ENCODE data around the gene TBCB.
"Not testable (repeated sequence)": the region's sequence is repeated elsewhere in the genome, so short reads cannot be mapped to it uniquely, and the experiment has no call there.

The TBCB gene

GRCh38 chr19:36139473-36140303, 24.4 kb downstream of the TBCB start, which contains the start of gene CAPNS1:
TSS of gene CAPNS1 (plus strand) at chr19:36140066. CDS start at chr19:36141012, 946 bp downstream.
- peak; percentile 77 to 82 (median 80) for DNase-seq

GRCh38 chr19:36140304-36141038, 25.2 kb downstream of the TBCB start:
- DNase-seq, result peak in 1 of 4 experiments; percentile 54

GRCh38 chr19:36141039-36141927, 26.0 kb downstream of the TBCB start:
- peak; percentile 69 to 89 (median 76) for DNase-seq

GRCh38 chr19:36142046-36142445, 26.8 kb downstream of the TBCB start:
- DNase-seq, result no peak

- DNase-seq, result no peak
These were observed 27.2 kb downstream of the TBCB start for GRCh38 chr19:36142496-36142895.

- no peak for DNase-seq
These were observed 29.4 kb downstream of the TBCB start for GRCh38 chr19:36144624-36145023.

- no peak for DNase-seq
These were observed 34.6 kb downstream of the TBCB start for GRCh38 chr19:36149673-36150406.

- DNase-seq, result no peak
These were observed 35.3 kb downstream of the TBCB start for GRCh38 chr19:36150586-36150985.

- DNase-seq, result no peak
These were observed 36.1 kb downstream of the TBCB start for GRCh38 chr19:36151144-36152018.

- no peak for DNase-seq
These were observed 36.7 kb downstream of the TBCB start for GRCh38 chr19:36152019-36152351.

- no peak for DNase-seq
These were observed 37.3 kb downstream of the TBCB start, which contains the start of gene COX7A1 for GRCh38 chr19:36152352-36153091. TSS of gene COX7A1 (minus strand) at chr19:36152447. CDS start at chr19:36152407, 40 bp downstream.

GRCh38 chr19:36153126-36153525, 37.9 kb downstream of the TBCB start:
- DNase-seq, result no peak

- DNase-seq, result no peak
These were observed 45.7 kb downstream of the TBCB start for GRCh38 chr19:36160821-36161596.

GRCh38 chr19:36163813-36164212, 48.5 kb downstream of the TBCB start:
- DNase-seq, result no peak

- no peak for DNase-seq
These were observed 54.0 kb downstream of the TBCB start for GRCh38 chr19:36169084-36169760.

- no peak for DNase-seq
These were observed 57.6 kb downstream of the TBCB start for GRCh38 chr19:36172852-36173251.

GRCh38 chr19:36173846-36174245, 58.6 kb downstream of the TBCB start:
- DNase-seq, result not testable (repeated sequence)
